CD14-positive monocyte (primary cell): ENCODE results near the gene PDE1A. TPM values are rescaled to one million over a fixed set of nuclear protein-coding genes. Genes with fewer than 3 reads are reported as not detected.

Experiments
- DNase-seq, 3 donors: peaks; one replicate each; pipeline ENCODE4 v3.0.0-alpha.2; 2011 to 2022
- H2AFZ ChIP-seq: 2 replicates; pipeline ENCODE4 v1.6.0; 2012; ENCODE audit warnings: mild to moderate bottlenecking, low read depth, low read length, inconsistent platforms; ENCODE audit not compliant: insufficient read depth, poor library complexity, severe bottlenecking
- H3K27ac ChIP-seq, 2 donors: 1 replicate in 1 of 2; 2 replicates in 1 of 2; pipeline ENCODE4 v1.5.1; 2012 to 2013; ENCODE audit warnings: low read length in 2 of 2, control low read depth in 1 of 2, inconsistent platforms in 1 of 2, low read depth in 1 of 2, mild to moderate bottlenecking in 1 of 2
- H3K27me3 ChIP-seq, 2 donors: one replicate each; pipeline versions ENCODE4 v1.6.0 to v1.6.1; 2011 to 2013; ENCODE audit warnings: low read length in 2 of 2; ENCODE audit not compliant: control insufficient read depth in 2 of 2, insufficient read depth in 2 of 2
- H3K36me3 ChIP-seq, 2 donors: replicated peaks in 1 of 2; 1 replicate in 1 of 2; 2 replicates in 1 of 2; pipeline versions ENCODE4 v1.5.1 to v1.6.1; 2012 to 2013; ENCODE audit warnings: low read length in 2 of 2, control low read depth in 1 of 2, inconsistent platforms in 1 of 2, mild to moderate bottlenecking in 1 of 2; ENCODE audit not compliant: insufficient read depth in 2 of 2, control insufficient read depth in 1 of 2
- H3K4me1 ChIP-seq, 2 donors: 1 replicate in 1 of 2; 2 replicates in 1 of 2; pipeline versions ENCODE4 v1.5.1 to v1.6.1; 2012 to 2013; ENCODE audit warnings: low read length in 2 of 2, control low read depth in 1 of 2, inconsistent platforms in 1 of 2, mild to moderate bottlenecking in 1 of 2, moderate library complexity in 1 of 2; ENCODE audit not compliant: insufficient read depth in 2 of 2, control insufficient read depth in 1 of 2
- H3K4me2 ChIP-seq: replicated peaks from 2 replicates; pipeline ENCODE3; 2012; ENCODE audit warnings: low read length, moderate library complexity, mild to moderate bottlenecking; ENCODE audit not compliant: poor library complexity, severe bottlenecking; ENCODE audit errors: extremely low read depth
- H3K4me3 ChIP-seq, 3 experiments: fragments of 200-600 bp in 1 of 3; sonication (generic) in 1 of 3; replicated peaks in 1 of 3; 1 replicate in 2 of 3; 2 replicates in 1 of 3; pipeline ENCODE4 v1.5.1; 2011 to 2013; ENCODE audit warnings: low read length in 3 of 3, mild to moderate bottlenecking in 3 of 3, control low read depth in 2 of 3, low read depth in 2 of 3, inconsistent platforms in 1 of 3, moderate library complexity in 1 of 3
- H3K79me2 ChIP-seq: 2 replicates; pipeline ENCODE4 v1.6.0; 2012; ENCODE audit warnings: mild to moderate bottlenecking, control low read depth, inconsistent platforms, low read length, moderate library complexity; ENCODE audit not compliant: insufficient read depth
- H3K9ac ChIP-seq: 2 replicates; pipeline ENCODE4 v1.6.0; 2017; ENCODE audit warnings: low read length, mild to moderate bottlenecking; ENCODE audit not compliant: insufficient read depth, poor library complexity, severe bottlenecking
- H3K9me3 ChIP-seq, 2 donors: replicated peaks in 1 of 2; 1 replicate in 1 of 2; 2 replicates in 1 of 2; pipeline versions ENCODE4 v1.5.1 to v1.6.1; 2012 to 2013; ENCODE audit warnings: low read length in 2 of 2, control low read depth in 1 of 2; ENCODE audit not compliant: control insufficient read depth in 1 of 2, insufficient read depth in 1 of 2
- H4K20me1 ChIP-seq: 2 replicates; pipeline ENCODE4 v1.6.0; 2012; ENCODE audit warnings: mild to moderate bottlenecking, low read length, control low read depth, moderate library complexity; ENCODE audit not compliant: insufficient read depth
- H3K27ac Mint-ChIP-seq, 7 donors: one replicate each; pipeline ENCODE4 v1.8.0; 2020; ENCODE audit warnings: mild to moderate bottlenecking in 7 of 7, mixed read lengths in 7 of 7, moderate library complexity in 6 of 7, inconsistent platforms in 2 of 7
- H3K27me3 Mint-ChIP-seq, 3 donors: one replicate each; pipeline ENCODE4 v1.8.0; 2021 to 2022; ENCODE audit warnings: low read depth in 3 of 3, mild to moderate bottlenecking in 3 of 3, mixed read lengths in 3 of 3, moderate library complexity in 3 of 3, inconsistent platforms in 1 of 3
- H3K36me3 Mint-ChIP-seq, 2 donors: one replicate each; pipeline ENCODE4 v1.8.0; 2020; ENCODE audit warnings: mixed read lengths in 2 of 2, inconsistent platforms in 1 of 2, mild to moderate bottlenecking in 1 of 2
- H3K4me1 Mint-ChIP-seq: one replicate; pipeline ENCODE4 v1.8.0; 2020; ENCODE audit warnings: mild to moderate bottlenecking, mixed read lengths
- H3K4me3 Mint-ChIP-seq, 2 donors: one replicate each; pipeline ENCODE4 v1.8.0; 2020; ENCODE audit warnings: mild to moderate bottlenecking in 2 of 2, mixed read lengths in 2 of 2, moderate library complexity in 1 of 2
- H3K9me3 Mint-ChIP-seq, 7 donors: one replicate each; pipeline ENCODE4 v1.8.0; 2020 to 2022; ENCODE audit warnings: mixed read lengths in 7 of 7, mild to moderate bottlenecking in 6 of 7, moderate library complexity in 6 of 7, inconsistent platforms in 2 of 7
- CTCF ChIP-seq: fragments of 200-600 bp; IDR thresholded peaks from one replicate; pipeline ENCODE4 v1.8.0; 2022; ENCODE audit warnings: antibody characterized with exemption, mild to moderate bottlenecking
- WGBS: methylation state at CpG from one replicate; pipeline ENCODE4 v1.1.5; 2013; ENCODE audit warnings: missing lambda C conversion rate; ENCODE audit not compliant: insufficient coverage; 5-methylcytosine and 5-hydroxymethylcytosine counted together
- intact Hi-C, 2 donors: fragments of 100-400 bp; cut with micrococcal nuclease; formaldehyde crosslinking; loops; one replicate each; pipeline versions ENCODE4 v1.15.0 to v1.15.1; 2023
- polyA plus RNA-seq, 3 donors: library from polyadenylated mRNA; depleted of rRNA in 1 of 3; unstranded in 2 of 3; stranded (reverse) in 1 of 3; fragments of 300-500 nt in 2 of 3; fragments of >200 nt in 1 of 3; fragmentation: Illumina TruSeq in 2 of 3; gene quantifications; 1 replicate in 2 of 3; 2 replicates in 1 of 3; pipeline ENCODE4 v1.2.3, GENCODE V29; 2012 to 2021

Gene PDE1A
- polyA plus RNA-seq, 3 donors: not detected

DNA sequence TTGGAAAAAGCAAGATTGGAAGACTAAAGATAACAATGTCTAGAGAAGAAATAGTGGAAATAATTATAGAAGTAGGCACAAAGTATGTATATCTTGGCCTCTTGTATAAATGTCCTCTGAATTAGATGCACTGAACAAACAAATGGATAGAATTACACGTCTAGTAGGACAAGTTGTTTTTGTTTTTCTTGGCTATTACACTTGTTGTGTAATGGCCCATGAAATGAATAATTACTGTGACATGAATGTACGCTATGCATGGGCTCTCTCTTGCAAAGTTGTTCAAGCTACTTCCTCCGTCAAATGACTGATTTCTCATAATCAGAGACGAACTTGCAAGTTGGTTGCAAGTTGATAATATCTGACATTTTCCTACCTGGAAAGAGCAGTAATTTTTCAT lies 126.2 kb downstream of the PDE1A start:
- Histone ChIP-seq H3K27me3 (no peaks in the 10 kb centered on the region), H3K9ac (no peak overlapping the region), H3K36me3 (no peaks in the 10 kb centered on the region), H3K9me3 (no peaks in the 10 kb centered on the region), H3K4me1 (no peaks in the 10 kb centered on the region), H4K20me1 (no peaks in the 10 kb centered on the region), H3K79me2 (no peaks in the 10 kb centered on the region), H3K4me2 (no peak overlapping the region), H2AFZ (no peak overlapping the region), H3K4me3 (no peak overlapping the region), H3K27ac (no peak overlapping the region)
- TF ChIP-seq CTCF: no peak
- intact Hi-C loops: no loop called here
- H3K9me3 Mint-ChIP-seq: peaks cover 0 to 2% (median 0%) of the 10 kb centered on the region in 7 donors
- no peak overlapping the region for H3K4me3 Mint-ChIP-seq
- H3K27ac Mint-ChIP-seq: no peak overlapping the region
- no peaks in the 10 kb centered on the region for H3K27me3 Mint-ChIP-seq
- WGBS: 89% methylated on average over 2 of the region's 4 CpGs
- no peaks in the 10 kb centered on the region for H3K4me1 Mint-ChIP-seq
- no peak for DNase-seq
- no peaks in the 10 kb centered on the region for H3K36me3 Mint-ChIP-seq

GRCh38 chr2:182299632-182300031 lies 127.2 kb downstream of the PDE1A start:
- no peaks in the 10 kb centered on the region for H3K79me2 ChIP-seq
- Mint-ChIP-seq H3K36me3 (no peaks in the 10 kb centered on the region), H3K27ac (no peak overlapping the region), H3K4me3 (no peak overlapping the region), H3K4me1 (no peaks in the 10 kb centered on the region), H3K27me3 (peaks cover 0 to under 1% (median 0%) of the 10 kb centered on the region in 3 donors), H3K9me3 (peaks cover 0 to 2% (median 0%) of the 10 kb centered on the region in 7 donors)
- no peak overlapping the region for H3K4me3 ChIP-seq
- H3K9me3 ChIP-seq: no peaks in the 10 kb centered on the region
- no peak overlapping the region for H2AFZ ChIP-seq
- TF ChIP-seq CTCF: no peak
- no peaks in the 10 kb centered on the region for H3K4me1 ChIP-seq
- intact Hi-C loops: no loop called here
- H3K9ac ChIP-seq: no peak overlapping the region
- no peak for DNase-seq
- no peaks in the 10 kb centered on the region for H3K27me3 ChIP-seq
- H3K4me2 ChIP-seq: no peak overlapping the region
- no peaks in the 10 kb centered on the region for H3K36me3 ChIP-seq
- no CpG with 5 or more reads among the region's 3 CpGs for WGBS
- H4K20me1 ChIP-seq: no peaks in the 10 kb centered on the region
- no peak overlapping the region for H3K27ac ChIP-seq
